ENCODE data around the gene EN2. TPM values are rescaled to one million over a fixed set of nuclear protein-coding genes. Genes with fewer than 3 reads are reported as not detected.

EN2 gene
- total and polyA plus RNA-seq, 4 donors = 0.02 to 0.06 (median 0.04) TPM; not detected in 1

DNA sequence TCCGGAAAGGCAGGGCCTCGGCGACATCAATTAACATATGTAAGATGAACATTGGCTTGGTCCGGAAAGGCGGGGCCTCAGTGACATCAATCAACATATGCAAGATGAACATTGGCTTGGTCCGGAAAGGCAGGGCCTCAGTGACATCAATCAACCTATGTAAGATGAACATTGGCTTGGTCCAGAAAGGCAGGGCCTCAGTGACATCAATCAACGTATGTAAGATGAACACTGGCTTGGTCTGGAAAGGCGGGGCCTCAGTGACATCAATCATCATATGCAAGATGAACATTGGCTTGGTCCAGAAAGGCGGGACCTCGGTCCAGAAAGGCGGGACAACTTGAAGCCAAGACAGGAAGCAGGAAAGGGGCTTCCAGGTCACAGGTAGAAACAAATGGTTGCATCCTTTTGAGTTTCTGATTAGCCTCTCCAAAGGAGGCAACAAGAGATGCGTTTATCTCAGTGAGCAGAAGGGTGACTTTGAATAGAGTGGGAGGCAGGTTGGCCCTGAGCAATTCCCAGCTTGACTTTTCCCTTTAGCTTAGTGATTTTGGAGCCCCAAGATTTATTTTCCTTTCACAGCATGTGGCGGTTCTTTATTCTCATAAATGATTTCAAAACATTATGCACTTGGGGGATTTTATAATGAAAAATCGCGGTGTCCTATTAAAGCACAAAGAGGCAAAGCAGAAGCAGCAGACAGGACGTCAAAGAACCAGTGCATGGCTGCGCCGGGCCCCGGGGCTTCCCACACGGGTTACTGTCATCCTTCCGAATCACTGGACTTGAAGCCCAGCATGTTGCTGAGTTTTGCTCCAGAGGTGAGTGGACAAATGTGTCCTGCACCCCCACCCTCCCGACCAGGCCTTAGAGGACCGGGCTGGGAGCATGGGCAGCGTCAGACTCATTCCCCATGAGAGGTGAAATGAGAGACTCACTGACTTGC lies 43.1 kb upstream of the EN2 start:
- ATAC-seq (ENCODE audit: insufficient read depth, low FRiP score) (no peak), DNase-seq (no peak)
- Histone ChIP-seq H3K36me3 (ENCODE audit: control insufficient read depth in 4 of 4, insufficient read depth in 4 of 4, low read length in 4 of 4) (no peaks in the 10 kb centered on the region), H3K4me3 (no peak overlapping the region), H3K9ac (ENCODE audit: insufficient read depth in 1 of 2, low read length in 2 of 2) (no peak overlapping the region), H3K4me1 (ENCODE audit: control insufficient read depth in 5 of 5, insufficient read depth in 5 of 5, low read length in 5 of 5) (no peaks in the 10 kb centered on the region), H3K9me3 (ENCODE audit: control insufficient read depth in 4 of 4, insufficient read depth in 3 of 4, low read length in 3 of 4) (peaks cover 0 to 3% (median 0%) of the 10 kb centered on the region in 4 donors), H3K27me3 (ENCODE audit: control insufficient read depth in 3 of 3, insufficient read depth in 3 of 3, low read length in 2 of 3) (peaks cover 0 to 13% (median 7%) of the 10 kb centered on the region in 3 donors), H3K27ac (ENCODE audit: low read depth in 1 of 2, low read length in 1 of 2) (no peak overlapping the region)
- TF ChIP-seq CTCF (IDR thresholded peaks at IDR 0.05; ENCODE audit: control extremely low read depth, extremely low read depth) = no peak
- 87 to 92% methylated on average over 24 of the region's 24 CpGs for WGBS, 2 donors

- 87 to 89% methylated on average over 17 of the region's 17 CpGs for WGBS, 2 donors
Observed at GRCh38 chr7:155416646-155417380, 41.1 kb upstream of the EN2 start.

GRCh38 chr7:155418304-155418703 lies 39.6 kb upstream of the EN2 start:
- ATAC-seq (ENCODE audit: insufficient read depth, low FRiP score) (no peak), DNase-seq (no peak)
- Histone ChIP-seq H3K9me3 (ENCODE audit: control insufficient read depth in 4 of 4, insufficient read depth in 3 of 4, low read length in 3 of 4) (peaks cover 0 to 3% (median 0%) of the 10 kb centered on the region in 4 donors), H3K4me1 (ENCODE audit: control insufficient read depth in 5 of 5, insufficient read depth in 5 of 5, low read length in 5 of 5) (no peaks in the 10 kb centered on the region), H3K9ac (ENCODE audit: insufficient read depth in 1 of 2, low read length in 2 of 2) (no peak overlapping the region), H3K36me3 (ENCODE audit: control insufficient read depth in 4 of 4, insufficient read depth in 4 of 4, low read length in 4 of 4) (no peaks in the 10 kb centered on the region), H3K4me3 (no peak overlapping the region), H3K27ac (ENCODE audit: low read depth in 1 of 2, low read length in 1 of 2) (no peak overlapping the region), H3K27me3 (ENCODE audit: control insufficient read depth in 3 of 3, insufficient read depth in 3 of 3, low read length in 2 of 3) (peaks cover 0 to 15% (median 3%) of the 10 kb centered on the region in 3 donors)
- no peak for TF ChIP-seq CTCF (IDR thresholded peaks at IDR 0.05; ENCODE audit: control extremely low read depth, extremely low read depth)
- 89 to 92% methylated on average over 5 to 12 of the region's 12 CpGs for WGBS, 2 donors

More at GRCh38 chr7:155416646-155417380, 41.1 kb upstream of the EN2 start:
- H3K27ac ChIP-seq (ENCODE audit: low read depth in 1 of 2, low read length in 1 of 2) = no peak overlapping the region
- no peak overlapping the region for H3K9ac ChIP-seq (ENCODE audit: insufficient read depth in 1 of 2, low read length in 2 of 2)
- no peak overlapping the region for H3K4me3 ChIP-seq
- peaks cover 0 to 15% (median 3%) of the 10 kb centered on the region in 3 donors for H3K27me3 ChIP-seq (ENCODE audit: control insufficient read depth in 3 of 3, insufficient read depth in 3 of 3, low read length in 2 of 3)
- H3K9me3 ChIP-seq (ENCODE audit: control insufficient read depth in 4 of 4, insufficient read depth in 3 of 4, low read length in 3 of 4) = peaks cover 0 to 3% (median 0%) of the 10 kb centered on the region in 4 donors
- ATAC-seq (ENCODE audit: insufficient read depth, low FRiP score) (no peak), DNase-seq (no peak)
- TF ChIP-seq CTCF (IDR thresholded peaks at IDR 0.05; ENCODE audit: control extremely low read depth, extremely low read depth) = no peak
- H3K4me1 ChIP-seq (ENCODE audit: control insufficient read depth in 5 of 5, insufficient read depth in 5 of 5, low read length in 5 of 5) = no peaks in the 10 kb centered on the region
- H3K36me3 ChIP-seq (ENCODE audit: control insufficient read depth in 4 of 4, insufficient read depth in 4 of 4, low read length in 4 of 4) = no peaks in the 10 kb centered on the region
